Measurements from ENCODE around the gene KDM6A.

- TF ChIP-seq CTCF (IDR thresholded peaks at IDR 0.05) = no peak
- TF ChIP-seq POLR2A (IDR thresholded peaks at IDR 0.05) = no peak
Measured at GRCh38 chrX:45017946-45018345, 145.0 kb downstream of the KDM6A start.

Data from right lobe of liver (tissue), 4 donors.